GM12878 (cell line): ENCODE data around the gene ATG10. TPM values are rescaled to one million over a fixed set of nuclear protein-coding genes. Genes with fewer than 3 reads are reported as not detected.

Experiments used
- ATAC-seq: fragments of 200-7000 bp; cut with Tn5 transposase; 3 replicates; pipeline ENCODE4 v1.9.1; 2020; ENCODE audit warnings: mild to moderate bottlenecking, moderate library complexity
- BruUV-seq: library from RNA; stranded (reverse); fragments of 400-500 nt; replicated peaks from 2 replicates; lab custom pipeline; 2021; lab: Mats Ljungman, UMichigan
- CTCF ChIA-PET: fragments of 300-600 bp; sonication (Branson Sonifier 250); formaldehyde crosslinking; extraction: SDS; loops from one replicate; lab custom pipeline; 2021; ENCODE audit warnings: inconsistent platforms; lab: Yijun Ruan, JAX
- POLR2A ChIA-PET: fragments of 350-600 bp; formaldehyde crosslinking; extraction: SDS; loops from one replicate; lab custom pipeline; 2021; ENCODE audit warnings: inconsistent platforms; lab: Charles Lee
- RAD21 ChIA-PET: fragments of 300-600 bp; sonication (Branson Sonifier 250); formaldehyde crosslinking; loops from one replicate; lab custom pipeline; 2023; ENCODE audit warnings: antibody characterized with exemption; ENCODE audit not compliant: unreplicated experiment; lab: Charles Lee
- SMC1A ChIA-PET: fragments of 300-600 bp; sonication (Branson Sonifier 250); formaldehyde crosslinking; loops from one replicate; lab custom pipeline; 2023; ENCODE audit not compliant: unreplicated experiment, uncharacterized antibody; lab: Charles Lee
- DNase-seq: peaks from one replicate; pipeline ENCODE4 v3.0.0-alpha.2; 2011; ENCODE audit warnings: low read depth, low spot score
- FAIRE-seq: peaks from 3 replicates; lab custom pipeline; 2011; peaks lifted over from hg19 to GRCh38; lab: Jason Lieb, UNC
- H2AFZ ChIP-seq: 2 replicates; pipeline ENCODE4 v1.6.0; 2011; ENCODE audit warnings: low read depth, low read length, control low read depth; ENCODE audit not compliant: control insufficient read depth
- H3K27ac ChIP-seq: 2 replicates; pipeline ENCODE4 v1.5.1; 2011; ENCODE audit warnings: control low read depth; ENCODE audit not compliant: control insufficient read depth, insufficient read depth
- H3K27me3 ChIP-seq, 2 experiments: replicated peaks in 1 of 2; 2 replicates each; pipeline versions ENCODE4 v1.6.0 to v1.6.1; 2011; ENCODE audit warnings: low read length in 1 of 2; ENCODE audit not compliant: control insufficient read depth in 2 of 2, insufficient read depth in 2 of 2
- H3K36me3 ChIP-seq, 2 experiments: 2 replicates each; pipeline ENCODE4 v1.5.1; 2011; ENCODE audit warnings: low read length in 1 of 2; ENCODE audit not compliant: control insufficient read depth in 2 of 2, insufficient read depth in 2 of 2
- H3K4me1 ChIP-seq: 2 replicates; pipeline ENCODE4 v1.6.1; 2011; ENCODE audit warnings: mild to moderate bottlenecking, low read length, moderate library complexity, mixed read lengths; ENCODE audit not compliant: control insufficient read depth, insufficient read depth
- H3K4me2 ChIP-seq: 2 replicates; pipeline ENCODE4 v1.6.0; 2011; ENCODE audit warnings: control low read depth; ENCODE audit not compliant: control insufficient read depth, insufficient read depth
- H3K4me3 ChIP-seq: fragments of 200-600 bp; sonication (generic); 2 replicates; pipeline ENCODE4 v1.5.1; 2016
- H3K79me2 ChIP-seq: 2 replicates; pipeline ENCODE4 v1.6.0; 2011; ENCODE audit warnings: low read length; ENCODE audit not compliant: control insufficient read depth, insufficient read depth
- H3K9ac ChIP-seq: 2 replicates; pipeline ENCODE4 v1.8.0; 2011; ENCODE audit warnings: low read length, control low read depth, mixed read lengths; ENCODE audit not compliant: control insufficient read depth, insufficient read depth
- H3K9me3 ChIP-seq: replicated peaks from 3 replicates; pipeline ENCODE4 v1.5.1; 2011; ENCODE audit warnings: mild to moderate bottlenecking, low read length; ENCODE audit not compliant: control insufficient read depth, insufficient read depth
- H4K20me1 ChIP-seq: 2 replicates; pipeline ENCODE4 v1.6.0; 2011; ENCODE audit not compliant: control insufficient read depth, insufficient read depth
- ATF2 ChIP-seq: IDR thresholded peaks from 2 replicates; pipeline ENCODE4 v1.6.1; 2012; ENCODE audit warnings: low read length, inconsistent platforms
- CREM ChIP-seq: IDR thresholded peaks from 2 replicates; pipeline ENCODE4 v1.6.1; 2014; ENCODE audit warnings: antibody characterized with exemption, low read depth
- E4F1 ChIP-seq: fragments of 450-650 bp; IDR thresholded peaks from 2 replicates; pipeline ENCODE4 v1.6.1; 2018; ENCODE audit warnings: borderline replicate concordance, mild to moderate bottlenecking; ENCODE audit not compliant: partially characterized antibody
- HDAC2 ChIP-seq: fragments of 200-600 bp; sonication (generic); IDR thresholded peaks from 2 replicates; pipeline ENCODE4 v1.6.1; 2017
- KDM1A ChIP-seq: fragments of 200-600 bp; sonication (generic); IDR thresholded peaks from 2 replicates; pipeline ENCODE4 v1.6.1; 2016; ENCODE audit warnings: borderline replicate concordance
- MEF2A ChIP-seq: IDR thresholded peaks from 2 replicates; pipeline ENCODE4 v1.6.1; 2011; ENCODE audit warnings: low read depth, mild to moderate bottlenecking, low read length, moderate library complexity; ENCODE audit not compliant: insufficient read depth
- MEF2B ChIP-seq: fragments of 450-650 bp; IDR thresholded peaks from 2 replicates; pipeline ENCODE4 v1.6.1; 2018; ENCODE audit warnings: mild to moderate bottlenecking, moderate library complexity; ENCODE audit not compliant: partially characterized antibody, poor library complexity, severe bottlenecking
- MTA2 ChIP-seq: fragments of 450-650 bp; IDR thresholded peaks from 2 replicates; pipeline ENCODE4 v1.6.1; 2016; ENCODE audit warnings: low read depth, mild to moderate bottlenecking, moderate library complexity
- NFXL1 ChIP-seq: fragments of 450-650 bp; IDR thresholded peaks from 2 replicates; pipeline ENCODE4 v1.6.1; 2017; ENCODE audit warnings: antibody characterized with exemption, mild to moderate bottlenecking, borderline replicate concordance
- NR2C2 ChIP-seq: IDR thresholded peaks from 2 replicates; pipeline ENCODE4 v1.6.1; 2011; ENCODE audit warnings: borderline replicate concordance, low read depth; ENCODE audit not compliant: control insufficient read depth, insufficient read length
- NRF1 ChIP-seq: conservative IDR thresholded peaks from 2 replicates; pipeline ENCODE4 v1.6.1; 2011; ENCODE audit warnings: mild to moderate bottlenecking, low read depth, low read length, improper control_type of control experiment
- RB1 ChIP-seq: fragments of 450-650 bp; formaldehyde crosslinking; IDR thresholded peaks from 2 replicates; pipeline ENCODE4 v1.6.1; 2017; ENCODE audit warnings: mild to moderate bottlenecking, borderline replicate concordance
- SKIL ChIP-seq: fragments of 450-650 bp; IDR thresholded peaks from 2 replicates; pipeline ENCODE4 v1.6.1; 2017; ENCODE audit warnings: mild to moderate bottlenecking, low read depth, inconsistent platforms; ENCODE audit not compliant: poor library complexity, severe bottlenecking
- SMAD1 ChIP-seq: fragments of 450-650 bp; IDR thresholded peaks from 2 replicates; pipeline ENCODE4 v1.6.1; 2018; ENCODE audit warnings: mild to moderate bottlenecking, low read depth; ENCODE audit not compliant: partially characterized antibody
- SUPT20H ChIP-seq: IDR thresholded peaks from 2 replicates; pipeline ENCODE4 v1.6.1; 2011; ENCODE audit warnings: low read depth, mild to moderate bottlenecking, low read length, moderate library complexity, borderline replicate concordance; ENCODE audit not compliant: control insufficient read depth
- ZZZ3 ChIP-seq: IDR thresholded peaks from 2 replicates; pipeline ENCODE4 v1.6.1; 2011; ENCODE audit warnings: low read depth; ENCODE audit not compliant: control insufficient read depth, insufficient read length
- WGBS: methylation state at CpG from one replicate; pipeline ENCODE4 v1.1.6; 2016; ENCODE audit warnings: low lambda C conversion rate; ENCODE audit not compliant: insufficient replicate concordance, insufficient coverage; ENCODE audit errors: missing lambda C conversion rate; 5-methylcytosine and 5-hydroxymethylcytosine counted together
- in situ Hi-C: fragments of 300-500 bp; cut with MboI; formaldehyde crosslinking; loops from 9 replicates; pipeline ENCODE4 v1.14.3; 2018; ENCODE audit warnings: mixed read lengths
- intact Hi-C: fragments of 100-400 bp; cut with micrococcal nuclease; formaldehyde crosslinking; loops from one replicate; pipeline ENCODE4 v1.14.2; 2022; ENCODE audit not compliant: unreplicated experiment
- polyA plus RNA-seq, 11 experiments: library from polyadenylated mRNA; depleted of rRNA in 4 of 11; unstranded in 6 of 11; stranded (reverse) in 5 of 11; fragments of >200 nt; fragmentation: Nextera tagmentation in 4 of 11; fragmentation: Illumina TruSeq in 1 of 11; extraction: Ambion mirVana in 4 of 11; extraction: Trizol in 1 of 11; gene quantifications; 1 replicate in 1 of 11; 2 replicates in 10 of 11; pipeline versions ENCODE4 v1.2.1 to v1.2.3, GENCODE V29; 2011 to 2016; ENCODE audit warnings: inconsistent platforms in 2 of 11, missing spikeins in 2 of 11, low read depth in 1 of 11
- total RNA-seq, 4 experiments: library from RNA; depleted of rRNA in 3 of 4; stranded (reverse); fragments of >200 nt in 3 of 4; fragmentation: Illumina TruSeq in 1 of 4; extraction: Trizol in 1 of 4; gene quantifications; 2 replicates each; pipeline versions ENCODE4 v1.2.1 to v1.2.3, GENCODE V29; 2013 to 2021
- TF ChIP-seq, protein P1 (sequence below): fragments of 450-650 bp; IDR thresholded peaks from 2 replicates; pipeline ENCODE4 v1.6.1; 2016; ENCODE audit warnings: mild to moderate bottlenecking

ATG10 gene
- total and polyA plus RNA-seq, 10 of the 15 experiments (the other 5 are each of a cell fraction or from before 2014, with no cell fraction given): 3.8 to 14.4 (median 6.5) TPM

GRCh38 chr5:82265047-82265446, 293.2 kb downstream of the ATG10 start:
- no peak overlapping the region for H2AFZ ChIP-seq
- H3K79me2 ChIP-seq: no peaks in the 10 kb centered on the region
- H3K4me1 ChIP-seq: no peaks in the 10 kb centered on the region
- no peak overlapping the region for H3K4me3 ChIP-seq
- RAD21 ChIA-PET: interaction anchor here (0.8 kb wide), 1 partner anchor 9 kb away, joined by 3 read pairs; no protein-coding TSS in a partner anchor
- intact Hi-C loops: no loop called here
- no peak overlapping the region for H3K9ac ChIP-seq
- DNase-seq: no peak
- no peak overlapping the region for H3K27ac ChIP-seq
- H3K9me3 ChIP-seq: no peaks in the 10 kb centered on the region; the same call in 2 of the 3 replicates
- 89% methylated on average over 4 of the region's 4 CpGs for WGBS
- CTCF ChIA-PET: interaction anchor here (2.2 kb wide), 1 partner anchor 9 kb away, joined by 10 read pairs; no protein-coding TSS in a partner anchor
- in situ Hi-C loops: no loop called here
- no peak for FAIRE-seq
- POLR2A ChIA-PET: no interaction called here
- no peaks in the 10 kb centered on the region; a peak in 1 of 4 replicates for H3K36me3 ChIP-seq
- SMC1A ChIA-PET: interaction anchor here (1.2 kb wide), 1 partner anchor 8 kb away, joined by 4 read pairs; no protein-coding TSS in a partner anchor
- no TSS peak for BruUV-seq
- H3K4me2 ChIP-seq: no peak overlapping the region
- H3K27me3 ChIP-seq: no peaks in the 10 kb centered on the region
- no peak for ATAC-seq
- H4K20me1 ChIP-seq: no peaks in the 10 kb centered on the region
- no peak for TF ChIP-seq MTA2
- TF ChIP-seq SKIL: no peak
- no peak for TF ChIP-seq HDAC2
- no peak for TF ChIP-seq NRF1
- no peak for TF ChIP-seq SUPT20H
- no peak for TF ChIP-seq ATF2
- TF ChIP-seq NFXL1: no peak
- TF ChIP-seq, protein P1, sequence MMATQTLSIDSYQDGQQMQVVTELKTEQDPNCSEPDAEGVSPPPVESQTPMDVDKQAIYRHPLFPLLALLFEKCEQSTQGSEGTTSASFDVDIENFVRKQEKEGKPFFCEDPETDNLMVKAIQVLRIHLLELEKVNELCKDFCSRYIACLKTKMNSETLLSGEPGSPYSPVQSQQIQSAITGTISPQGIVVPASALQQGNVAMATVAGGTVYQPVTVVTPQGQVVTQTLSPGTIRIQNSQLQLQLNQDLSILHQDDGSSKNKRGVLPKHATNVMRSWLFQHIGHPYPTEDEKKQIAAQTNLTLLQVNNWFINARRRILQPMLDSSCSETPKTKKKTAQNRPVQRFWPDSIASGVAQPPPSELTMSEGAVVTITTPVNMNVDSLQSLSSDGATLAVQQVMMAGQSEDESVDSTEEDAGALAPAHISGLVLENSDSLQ: no peak
- TF ChIP-seq SMAD1: no peak
- TF ChIP-seq MEF2B: no peak
- no peak for TF ChIP-seq NR2C2
- no peak for TF ChIP-seq RB1
- no peak for TF ChIP-seq E4F1
- TF ChIP-seq CREM: no peak
- no peak for TF ChIP-seq ZZZ3
- TF ChIP-seq KDM1A: no peak
- TF ChIP-seq MEF2A: no peak
